Loucy (cell line): Measurements from ENCODE around the gene SGMS1.

Experiments
- EZH2phosphoT487 ChIP-seq: fragments of 200-600 bp; IDR thresholded peaks from 2 replicates; pipeline ENCODE4 v1.6.1; 2018; ENCODE audit warnings: antibody characterized with exemption, mild to moderate bottlenecking, moderate library complexity, borderline replicate concordance
- TF ChIP-seq, protein P1 (sequence below): fragments of 200-600 bp; sonication (generic); conservative IDR thresholded peaks from 2 replicates; pipeline ENCODE4 v1.5.1; 2014; ENCODE audit warnings: mild to moderate bottlenecking, antibody characterized with exemption, low read length

DNA sequence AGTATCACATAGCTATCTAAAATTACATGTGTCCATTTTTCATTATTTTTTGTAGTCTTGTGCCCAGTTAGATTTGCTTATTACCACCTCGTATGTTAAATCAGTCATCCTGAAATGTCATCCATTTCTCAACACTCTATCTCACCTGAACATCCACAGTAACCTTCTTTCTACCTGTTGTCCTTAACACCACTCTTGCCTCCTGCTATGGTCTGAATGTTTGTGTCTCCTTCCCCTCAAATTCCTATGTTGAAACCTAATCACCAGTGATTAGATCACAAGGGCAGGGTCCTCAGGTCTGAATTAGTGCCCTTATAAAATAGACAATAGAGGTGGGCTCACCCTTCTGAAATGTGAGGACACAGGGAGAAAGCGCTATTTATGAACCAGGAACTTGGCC is 292.3 kb downstream of the SGMS1 start:
- TF ChIP-seq, protein P1, sequence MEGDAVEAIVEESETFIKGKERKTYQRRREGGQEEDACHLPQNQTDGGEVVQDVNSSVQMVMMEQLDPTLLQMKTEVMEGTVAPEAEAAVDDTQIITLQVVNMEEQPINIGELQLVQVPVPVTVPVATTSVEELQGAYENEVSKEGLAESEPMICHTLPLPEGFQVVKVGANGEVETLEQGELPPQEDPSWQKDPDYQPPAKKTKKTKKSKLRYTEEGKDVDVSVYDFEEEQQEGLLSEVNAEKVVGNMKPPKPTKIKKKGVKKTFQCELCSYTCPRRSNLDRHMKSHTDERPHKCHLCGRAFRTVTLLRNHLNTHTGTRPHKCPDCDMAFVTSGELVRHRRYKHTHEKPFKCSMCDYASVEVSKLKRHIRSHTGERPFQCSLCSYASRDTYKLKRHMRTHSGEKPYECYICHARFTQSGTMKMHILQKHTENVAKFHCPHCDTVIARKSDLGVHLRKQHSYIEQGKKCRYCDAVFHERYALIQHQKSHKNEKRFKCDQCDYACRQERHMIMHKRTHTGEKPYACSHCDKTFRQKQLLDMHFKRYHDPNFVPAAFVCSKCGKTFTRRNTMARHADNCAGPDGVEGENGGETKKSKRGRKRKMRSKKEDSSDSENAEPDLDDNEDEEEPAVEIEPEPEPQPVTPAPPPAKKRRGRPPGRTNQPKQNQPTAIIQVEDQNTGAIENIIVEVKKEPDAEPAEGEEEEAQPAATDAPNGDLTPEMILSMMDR = no peak
- TF ChIP-seq EZH2phosphoT487 = no peak
